Kidney epithelial cell (primary cell): ENCODE data around the gene SMYD5. TPM values are rescaled to one million over a fixed set of nuclear protein-coding genes. Genes with fewer than 3 reads are reported as not detected.
"Not testable (repeated sequence)": the region's sequence is repeated elsewhere in the genome, so short reads cannot be mapped to it uniquely, and the experiment has no call there.

Source experiments
- DNase-seq: peaks from one replicate; pipeline ENCODE4 v3.0.0-alpha.2; 2010; ENCODE audit warnings: low read depth
- H3K27me3 ChIP-seq: 2 replicates; pipeline ENCODE4 v1.6.0; 2011; ENCODE audit warnings: low read length; ENCODE audit not compliant: control insufficient read depth, insufficient read depth
- H3K36me3 ChIP-seq: 2 replicates; pipeline ENCODE4 v1.5.1; 2011; ENCODE audit warnings: low read length; ENCODE audit not compliant: control insufficient read depth, insufficient read depth
- H3K4me3 ChIP-seq: 2 replicates; pipeline ENCODE4 v1.5.1; 2011; ENCODE audit warnings: low read depth, mild to moderate bottlenecking, control low read depth, low read length
- total RNA-seq: library from RNA; depleted of rRNA; stranded (reverse); fragments of >200 nt; gene quantifications from 2 replicates; pipeline ENCODE4 v1.2.3, GENCODE V29; 2015
- TF ChIP-seq, protein P1 (sequence below): IDR thresholded peaks from 2 replicates; pipeline ENCODE4 v1.5.1; 2011; ENCODE audit warnings: mild to moderate bottlenecking, moderate library complexity, low read length, control low read depth, inconsistent platforms; ENCODE audit not compliant: insufficient read depth, poor library complexity, severe bottlenecking

The SMYD5 gene
- total RNA-seq: 30.2 and 33.6 TPM in 2 replicates

DNA sequence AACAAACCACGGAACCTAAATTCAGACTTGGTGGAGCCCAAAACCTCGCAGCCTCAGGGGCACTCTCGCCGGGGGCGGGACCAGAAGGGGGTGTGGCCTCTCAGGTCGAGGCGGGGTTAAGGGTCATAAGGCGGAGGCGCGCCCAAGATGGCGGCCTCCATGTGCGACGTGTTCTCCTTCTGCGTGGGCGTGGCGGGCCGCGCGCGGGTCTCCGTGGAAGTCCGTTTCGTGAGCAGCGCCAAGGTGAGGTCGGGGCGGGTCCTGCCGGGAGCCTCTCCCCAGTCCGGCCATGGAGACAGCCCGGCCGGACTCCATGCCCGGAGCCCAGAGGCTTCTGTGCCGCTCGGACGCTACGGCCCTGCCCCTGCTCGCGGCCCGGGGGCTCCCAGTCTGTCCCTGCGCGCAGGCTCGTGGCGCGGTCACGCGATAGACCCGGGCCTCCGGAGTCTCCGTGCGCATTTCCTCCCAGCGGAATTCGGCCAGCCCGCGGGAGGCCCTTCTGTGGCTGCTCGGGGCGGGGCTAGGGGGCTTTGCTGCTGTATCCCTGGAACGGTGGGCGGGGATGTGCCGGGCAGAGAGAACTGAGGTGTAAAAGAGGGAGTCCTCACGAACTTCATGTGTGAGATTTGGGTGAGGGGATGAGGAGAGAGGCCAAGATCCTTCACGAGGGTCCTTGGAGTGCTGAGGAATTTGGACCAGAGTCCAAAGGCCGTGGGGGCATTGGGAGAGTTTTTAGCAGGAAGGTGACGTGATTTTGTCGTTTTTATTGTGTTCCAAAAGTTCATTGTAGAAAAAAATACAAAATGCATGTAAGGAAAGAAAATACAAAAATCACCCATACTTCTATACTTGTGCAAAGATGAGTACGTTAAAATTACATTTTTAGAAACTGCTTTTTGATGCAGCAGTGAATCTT is at the start of gene SMYD5:
TSS of gene SMYD5 (plus strand) at position 126 of the 916 bp plus-strand sequence. CDS start at position 148, 22 bp downstream.
- peaks cover under 1% of the 10 kb centered on the region for H3K27me3 ChIP-seq
- no peak for DNase-seq
- TF ChIP-seq, protein P1, sequence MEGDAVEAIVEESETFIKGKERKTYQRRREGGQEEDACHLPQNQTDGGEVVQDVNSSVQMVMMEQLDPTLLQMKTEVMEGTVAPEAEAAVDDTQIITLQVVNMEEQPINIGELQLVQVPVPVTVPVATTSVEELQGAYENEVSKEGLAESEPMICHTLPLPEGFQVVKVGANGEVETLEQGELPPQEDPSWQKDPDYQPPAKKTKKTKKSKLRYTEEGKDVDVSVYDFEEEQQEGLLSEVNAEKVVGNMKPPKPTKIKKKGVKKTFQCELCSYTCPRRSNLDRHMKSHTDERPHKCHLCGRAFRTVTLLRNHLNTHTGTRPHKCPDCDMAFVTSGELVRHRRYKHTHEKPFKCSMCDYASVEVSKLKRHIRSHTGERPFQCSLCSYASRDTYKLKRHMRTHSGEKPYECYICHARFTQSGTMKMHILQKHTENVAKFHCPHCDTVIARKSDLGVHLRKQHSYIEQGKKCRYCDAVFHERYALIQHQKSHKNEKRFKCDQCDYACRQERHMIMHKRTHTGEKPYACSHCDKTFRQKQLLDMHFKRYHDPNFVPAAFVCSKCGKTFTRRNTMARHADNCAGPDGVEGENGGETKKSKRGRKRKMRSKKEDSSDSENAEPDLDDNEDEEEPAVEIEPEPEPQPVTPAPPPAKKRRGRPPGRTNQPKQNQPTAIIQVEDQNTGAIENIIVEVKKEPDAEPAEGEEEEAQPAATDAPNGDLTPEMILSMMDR: no peak

DNA sequence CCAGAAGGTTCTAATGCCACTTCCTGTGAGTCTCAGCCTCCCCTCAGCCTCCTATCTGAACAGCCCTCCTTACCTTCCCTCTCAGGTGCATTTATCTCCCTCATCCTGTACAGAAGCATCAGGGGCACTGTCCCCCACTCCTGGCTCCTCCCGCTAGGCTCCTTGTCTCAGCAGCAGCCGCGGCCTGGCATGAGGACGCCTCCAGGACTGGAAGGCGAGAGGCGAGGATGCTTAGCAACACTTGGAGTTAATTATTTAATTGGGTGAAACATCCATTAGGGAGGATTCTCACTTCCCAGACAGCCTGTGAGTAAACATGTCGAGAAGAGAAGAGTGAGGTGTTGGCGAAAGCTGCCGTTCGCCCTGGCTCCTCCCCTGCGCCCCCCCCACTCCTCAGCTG is 48.1 kb upstream of the SMYD5 start:
- DNase-seq, H3K27me3 ChIP-seq, H3K36me3 ChIP-seq, H3K4me3 ChIP-seq: not testable (repeated sequence)

More for the DNA sequence above, at the start of gene SMYD5:
- H3K4me3 ChIP-seq: peak within 1 kb of the TSS; percentile 81
- no peaks in the 10 kb centered on the region for H3K36me3 ChIP-seq

DNA sequence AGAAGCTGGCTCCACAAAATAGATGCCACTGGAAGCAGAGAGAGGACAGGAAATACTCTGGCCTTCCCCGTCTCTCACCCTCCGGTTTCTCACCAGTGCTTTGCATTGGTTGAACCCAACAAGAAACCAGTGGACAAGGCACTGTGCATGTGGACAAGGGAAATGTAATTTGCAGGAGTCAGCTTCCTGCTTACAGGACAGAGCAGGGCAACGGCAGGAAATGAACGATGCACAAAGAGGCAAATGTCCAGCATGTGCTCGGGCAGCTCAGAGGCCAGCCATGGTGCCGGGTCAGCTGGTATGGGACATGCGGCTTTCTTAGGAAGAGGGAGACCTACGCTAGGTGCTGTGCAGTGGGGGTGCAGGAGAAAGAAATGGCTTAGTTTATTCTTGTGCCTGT is 47.2 kb upstream of the SMYD5 start:
- H3K27me3 ChIP-seq, H3K36me3 ChIP-seq, DNase-seq, H3K4me3 ChIP-seq: not testable (repeated sequence)

DNA sequence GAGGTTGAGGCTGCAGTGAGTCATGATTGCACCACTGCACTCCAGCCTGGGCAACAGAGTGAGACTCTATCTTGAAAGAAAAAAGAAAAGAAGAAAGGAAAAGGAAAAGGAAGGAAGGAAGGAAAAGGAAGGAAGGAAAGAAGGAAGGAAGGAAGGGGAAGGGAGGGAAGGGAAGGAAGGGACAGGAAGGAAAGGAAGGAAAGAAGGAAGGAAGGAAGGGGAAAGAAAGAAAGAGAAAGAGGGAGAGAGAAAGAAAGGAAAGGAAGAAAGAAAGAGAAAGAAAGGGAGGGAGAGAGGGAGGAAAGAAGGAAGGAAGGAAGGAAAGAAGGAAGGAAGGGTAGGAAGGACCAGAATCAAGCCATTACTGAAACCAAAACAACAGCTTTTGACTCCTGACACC is 45.7 kb upstream of the SMYD5 start:
- not testable (repeated sequence) for DNase-seq, H3K36me3 ChIP-seq, H3K27me3 ChIP-seq, H3K4me3 ChIP-seq

DNA sequence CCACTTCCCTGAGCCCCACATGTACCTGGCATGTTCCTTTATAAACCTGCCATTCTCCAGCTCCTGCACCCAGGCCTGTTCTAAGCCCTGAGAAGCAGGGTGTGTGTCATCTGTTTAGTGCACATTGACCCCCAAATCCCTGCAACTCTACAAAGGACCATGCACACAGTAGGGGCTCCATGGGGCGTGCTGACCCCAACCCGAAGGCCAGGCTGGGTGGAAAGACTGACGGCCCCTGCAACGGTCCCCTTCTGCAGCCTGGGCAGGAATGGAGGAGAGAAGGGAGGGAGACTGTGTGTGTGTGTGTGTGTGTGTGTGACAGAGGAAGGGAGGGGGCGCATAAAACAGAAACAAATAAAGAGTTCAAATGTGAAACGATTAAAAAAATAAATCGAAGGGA is 43.7 kb upstream of the SMYD5 start:
- H3K27me3 ChIP-seq, H3K4me3 ChIP-seq, H3K36me3 ChIP-seq, DNase-seq: not testable (repeated sequence)

DNA sequence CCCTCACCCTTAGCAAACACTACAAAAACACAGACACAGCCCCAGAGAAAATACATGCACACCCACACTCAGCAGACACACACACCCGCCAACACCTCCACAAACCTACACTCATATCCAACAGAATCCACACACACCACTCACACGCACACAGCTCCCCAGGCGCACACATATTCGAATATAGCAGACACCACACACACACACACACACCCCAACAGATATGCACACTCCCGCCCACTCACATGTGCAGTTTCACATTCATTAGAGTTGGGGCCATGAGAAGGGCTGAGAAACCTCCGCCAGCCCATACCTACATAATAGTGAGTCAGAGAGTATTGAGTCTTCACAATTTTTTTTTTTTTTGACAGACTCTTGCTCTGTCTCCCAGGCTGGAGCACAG is 41.1 kb upstream of the SMYD5 start:
- TF ChIP-seq, protein P1: no peak
- DNase-seq: no peak

DNA sequence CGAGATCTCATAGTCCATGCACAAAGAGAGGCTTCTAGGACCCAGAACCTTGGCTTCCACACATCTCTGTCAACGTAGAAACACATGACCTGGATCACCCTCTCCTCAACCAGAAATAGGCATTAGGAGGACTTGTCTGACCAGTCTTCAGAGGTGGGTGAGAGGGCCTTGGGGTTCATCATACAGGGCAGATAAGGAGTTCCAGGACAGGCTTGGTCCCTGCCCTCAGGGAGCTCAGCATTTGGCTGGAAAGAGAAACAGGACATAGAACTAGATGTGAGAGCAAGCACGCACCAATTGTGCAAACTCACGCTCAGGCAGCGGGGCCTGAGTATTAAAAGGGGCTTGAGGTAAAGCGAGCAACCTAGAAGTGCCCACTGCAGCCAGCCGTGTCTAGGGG is 40.3 kb upstream of the SMYD5 start:
- TF ChIP-seq, protein P1: no peak

More for the DNA sequence above, 41.1 kb upstream of the SMYD5 start:
- Histone ChIP-seq H3K27me3 (peaks cover 23% of the 10 kb centered on the region), H3K36me3 (no peaks in the 10 kb centered on the region), H3K4me3 (no peak overlapping the region)

DNA sequence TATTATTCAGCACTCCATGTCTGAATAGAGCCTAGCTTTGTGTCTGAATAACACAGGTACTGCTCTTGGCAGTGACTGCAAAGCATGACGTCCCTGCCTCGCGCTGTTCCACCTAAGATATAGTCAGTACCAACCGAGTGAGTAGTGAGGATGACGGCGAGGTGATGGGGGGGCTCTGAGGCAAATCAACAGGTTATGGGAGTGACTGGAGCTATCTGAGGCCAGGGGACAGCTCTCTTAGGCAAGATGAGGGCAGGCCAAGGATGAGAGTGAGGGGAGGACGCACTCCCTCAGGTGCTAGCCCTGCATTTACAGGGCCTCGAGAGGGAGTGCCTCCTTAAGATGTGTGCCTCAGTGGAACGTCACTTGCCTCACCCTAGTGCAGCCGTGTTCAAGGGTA is 39.8 kb upstream of the SMYD5 start:
- TF ChIP-seq, protein P1: no peak
- no peak for DNase-seq
- H3K4me3 ChIP-seq: no peak overlapping the region
- peaks cover 25% of the 10 kb centered on the region for H3K27me3 ChIP-seq
- no peaks in the 10 kb centered on the region for H3K36me3 ChIP-seq

More for the DNA sequence above, 40.3 kb upstream of the SMYD5 start:
- DNase-seq: no peak
- Histone ChIP-seq H3K36me3 (no peaks in the 10 kb centered on the region), H3K27me3 (peaks cover 25% of the 10 kb centered on the region), H3K4me3 (no peak overlapping the region)
